ENCODE measurements around the gene CAST. TPM values are rescaled to one million over a fixed set of nuclear protein-coding genes. Genes with fewer than 3 reads are reported as not detected.

The CAST gene
- total RNA-seq, 2 donors from 2014 or later = 315 to 490 TPM

- DNase-seq = no peak
- H3K27me3 ChIP-seq = no peaks in the 10 kb centered on the region
- H3K27ac ChIP-seq = no peak overlapping the region
- no peaks in the 10 kb centered on the region for H3K9me3 ChIP-seq
- no peak overlapping the region for H3K4me3 ChIP-seq
- H3K9ac ChIP-seq (ENCODE audit: low read depth in 2 of 2, low read length in 2 of 2) = no peak overlapping the region
- TF ChIP-seq CTCF (IDR thresholded peaks at IDR 0.05) = no peak
- peaks cover 4% of the 10 kb centered on the region for H3K4me1 ChIP-seq
- intact Hi-C loops (cut with DNase I) = no loop called here
- H3K36me3 ChIP-seq = no peaks in the 10 kb centered on the region
Observed at GRCh38 chr5:96690861-96691260, 28.7 kb downstream of the CAST start.

- Histone ChIP-seq H3K4me1 (peaks cover 4% of the 10 kb centered on the region), H3K36me3 (peaks cover 4% of the 10 kb centered on the region), H3K9me3 (no peaks in the 10 kb centered on the region), H3K4me3 (no peak overlapping the region), H3K27me3 (no peaks in the 10 kb centered on the region), H3K27ac (no peak overlapping the region), H3K9ac (ENCODE audit: low read depth in 2 of 2, low read length in 2 of 2) (no peak overlapping the region)
- DNase-seq = no peak
- TF ChIP-seq CTCF (IDR thresholded peaks at IDR 0.05) = no peak
- intact Hi-C loops (cut with DNase I) = no loop called here
Observed at GRCh38 chr5:96691503-96692303, 29.5 kb downstream of the CAST start.

GRCh38 chr5:96692441-96692840 lies 30.3 kb downstream of the CAST start:
- no peak for DNase-seq
- intact Hi-C loops (cut with DNase I) = no loop called here
- no peaks in the 10 kb centered on the region for H3K27me3 ChIP-seq
- no peak overlapping the region for H3K27ac ChIP-seq
- H3K4me3 ChIP-seq = no peak overlapping the region
- H3K9me3 ChIP-seq = no peaks in the 10 kb centered on the region
- no peak for TF ChIP-seq CTCF (IDR thresholded peaks at IDR 0.05)
- no peak overlapping the region for H3K9ac ChIP-seq (ENCODE audit: low read depth in 2 of 2, low read length in 2 of 2)
- H3K4me1 ChIP-seq = no peaks in the 10 kb centered on the region
- peaks cover 6% of the 10 kb centered on the region for H3K36me3 ChIP-seq

- Histone ChIP-seq H3K9ac (ENCODE audit: low read depth in 2 of 2, low read length in 2 of 2) (no peak overlapping the region), H3K27ac (no peak overlapping the region)
- no peak for TF ChIP-seq CTCF (IDR thresholded peaks at IDR 0.05)
Observed at GRCh38 chr5:96699186-96699820, 37.1 kb downstream of the CAST start.

GRCh38 chr5:96702503-96703383 lies 40.6 kb downstream of the CAST start:
- peak; percentile 93 for DNase-seq
- peak overlapping the region; percentile 91 to 97 for H3K9ac ChIP-seq (ENCODE audit: low read depth in 2 of 2, low read length in 2 of 2)
- no peaks in the 10 kb centered on the region for H3K27me3 ChIP-seq
- H3K36me3 ChIP-seq = no peaks in the 10 kb centered on the region
- H3K4me1 ChIP-seq = peaks cover 8% of the 10 kb centered on the region
- H3K27ac ChIP-seq = peak overlapping the region; percentile 95
- intact Hi-C loops (cut with DNase I) = no loop called here
- peak overlapping the region; percentile 65 for H3K4me3 ChIP-seq
- no peak for TF ChIP-seq CTCF (IDR thresholded peaks at IDR 0.05)
- H3K9me3 ChIP-seq = no peaks in the 10 kb centered on the region

More at GRCh38 chr5:96699186-96699820, 37.1 kb downstream of the CAST start:
- Histone ChIP-seq H3K4me3 (no peak overlapping the region), H3K36me3 (peaks cover 8% of the 10 kb centered on the region), H3K9me3 (no peaks in the 10 kb centered on the region), H3K4me1 (peaks cover 7% of the 10 kb centered on the region), H3K27me3 (no peaks in the 10 kb centered on the region)
- intact Hi-C loops (cut with DNase I) = no loop called here
- DNase-seq = no peak

Data from colonic mucosa (tissue), 4 donors.